Naive thymus-derived CD4-positive, alpha-beta T cell (primary cell): ENCODE measurements around the gene TDRD7. TPM values are rescaled to one million over a fixed set of nuclear protein-coding genes. Genes with fewer than 3 reads are reported as not detected.

ENCODE experiments used
- ATAC-seq: fragments of 150-1000 bp; cut with Tn5 transposase; 2 replicates; pipeline ENCODE4 v1.10.0; 2021; ENCODE audit warnings: mild to moderate bottlenecking, moderate library complexity
- CTCF ChIA-PET: fragments of 350-600 bp; sonication (Branson Sonifier 250); formaldehyde crosslinking; loops from one replicate; lab custom pipeline; 2021; ENCODE audit warnings: antibody characterized with exemption; lab: Charles Lee
- POLR2A ChIA-PET: fragments of 350-600 bp; sonication (Branson Sonifier 250); formaldehyde crosslinking; loops from one replicate; lab custom pipeline; 2021; ENCODE audit warnings: antibody characterized with exemption, inconsistent platforms; lab: Charles Lee
- DNase-seq, 9 donors: peaks; one replicate each; pipeline versions ENCODE4 v3.0.0 to v3.0.0-alpha.2; 2020 to 2022; ENCODE audit warnings: mixed read lengths in 1 of 9
- H3K27ac ChIP-seq: one replicate; pipeline ENCODE4 v1.7.0; 2013; ENCODE audit warnings: mild to moderate bottlenecking, low read depth, low read length, moderate library complexity
- H3K27me3 ChIP-seq, 2 donors: one replicate each; pipeline ENCODE4 v1.7.0; 2013; ENCODE audit warnings: low read length in 2 of 2, mild to moderate bottlenecking in 2 of 2, moderate library complexity in 2 of 2; ENCODE audit not compliant: control insufficient read depth in 2 of 2, insufficient read depth in 2 of 2
- H3K36me3 ChIP-seq, 3 experiments: 1 replicate in 2 of 3; 2 replicates in 1 of 3; pipeline ENCODE4 v1.7.0; 2013; ENCODE audit warnings: low read length in 3 of 3, mild to moderate bottlenecking in 3 of 3, moderate library complexity in 1 of 3; ENCODE audit not compliant: insufficient read depth in 3 of 3, control insufficient read depth in 2 of 3
- H3K4me1 ChIP-seq, 2 donors: one replicate each; pipeline ENCODE4 v1.7.0; 2013; ENCODE audit warnings: low read length in 2 of 2, mild to moderate bottlenecking in 2 of 2, moderate library complexity in 1 of 2; ENCODE audit not compliant: control insufficient read depth in 2 of 2, insufficient read depth in 2 of 2
- H3K4me3 ChIP-seq: 2 replicates; pipeline ENCODE4 v1.7.0; 2013; ENCODE audit warnings: mild to moderate bottlenecking, low read length
- H3K9me3 ChIP-seq, 3 experiments: 1 replicate in 2 of 3; 2 replicates in 1 of 3; pipeline ENCODE4 v1.7.0; 2013; ENCODE audit warnings: low read length in 3 of 3; ENCODE audit not compliant: control insufficient read depth in 2 of 3
- H3K27ac Mint-ChIP-seq, 9 donors: one replicate each; pipeline ENCODE4 v1.8.0; 2020 to 2022; ENCODE audit warnings: mixed read lengths in 9 of 9, mild to moderate bottlenecking in 8 of 9, moderate library complexity in 5 of 9, inconsistent platforms in 2 of 9
- H3K27me3 Mint-ChIP-seq, 5 donors: one replicate each; pipeline ENCODE4 v1.8.0; 2021 to 2022; ENCODE audit warnings: mixed read lengths in 5 of 5, mild to moderate bottlenecking in 1 of 5
- H3K36me3 Mint-ChIP-seq, 5 donors: one replicate each; pipeline ENCODE4 v1.8.0; 2020 to 2022; ENCODE audit warnings: mixed read lengths in 5 of 5, mild to moderate bottlenecking in 3 of 5, inconsistent platforms in 1 of 5
- H3K4me1 Mint-ChIP-seq, 7 donors: one replicate each; pipeline ENCODE4 v1.8.0; 2020 to 2022; ENCODE audit warnings: mixed read lengths in 7 of 7, mild to moderate bottlenecking in 3 of 7, inconsistent platforms in 1 of 7
- H3K4me3 Mint-ChIP-seq, 10 donors: one replicate each; pipeline ENCODE4 v1.8.0; 2020 to 2022; ENCODE audit warnings: mild to moderate bottlenecking in 10 of 10, mixed read lengths in 10 of 10, moderate library complexity in 6 of 10, inconsistent platforms in 2 of 10
- H3K9me3 Mint-ChIP-seq, 11 donors: one replicate each; pipeline ENCODE4 v1.8.0; 2020 to 2022; ENCODE audit warnings: mixed read lengths in 11 of 11, mild to moderate bottlenecking in 4 of 11, inconsistent platforms in 1 of 11, moderate library complexity in 1 of 11
- intact Hi-C, 2 donors: fragments of 100-400 bp; cut with micrococcal nuclease; formaldehyde crosslinking; loops; one replicate each; pipeline ENCODE4 v1.15.1; 2023
- polyA plus RNA-seq, 2 donors: library from polyadenylated mRNA; unstranded; fragments of 300-500 nt; fragmentation: Illumina TruSeq; gene quantifications; one replicate each; pipeline ENCODE4 v1.2.3, GENCODE V29; 2021
- total RNA-seq, 6 experiments: library from RNA in 5 of 6; stranded (reverse) in 5 of 6; gene quantifications; 1 replicate in 5 of 6; 2 replicates in 1 of 6; pipeline ENCODE4 v1.2.3 and lab custom pipeline; 2021 to 2026

Gene TDRD7
- total and polyA plus RNA-seq, 7 experiments from 2014 or later = 2.2 to 15.0 (median 9.0) TPM

GRCh38 chr9:97376902-97377301 lies 35.0 kb upstream of the TDRD7 start:
- Histone ChIP-seq H3K4me1 (no peaks in the 10 kb centered on the region), H3K27me3 (no peaks in the 10 kb centered on the region), H3K9me3 (no peaks in the 10 kb centered on the region), H3K27ac (no peak overlapping the region), H3K36me3 (peaks cover 0 to 9% (median 0%) of the 10 kb centered on the region in 3 experiments), H3K4me3 (no peak overlapping the region)
- intact Hi-C loops = no loop called here
- ChIA-PET CTCF (interaction anchor here (0.6 kb wide), 1 partner anchor 10 kb away, joined by 3 read pairs; no protein-coding TSS in a partner anchor), POLR2A (no interaction called here)
- no peak for ATAC-seq
- no peaks in the 10 kb centered on the region for H3K27me3 Mint-ChIP-seq
- H3K4me3 Mint-ChIP-seq = no peak overlapping the region
- H3K9me3 Mint-ChIP-seq = no peaks in the 10 kb centered on the region
- no peak for DNase-seq
- H3K4me1 Mint-ChIP-seq = peaks cover 0 to 3% (median 0%) of the 10 kb centered on the region in 7 donors
- H3K36me3 Mint-ChIP-seq = peaks cover 0 to 59% (median 24%) of the 10 kb centered on the region in 5 donors
- H3K27ac Mint-ChIP-seq = no peak overlapping the region

- no peaks in the 10 kb centered on the region for H3K9me3 ChIP-seq
- ChIA-PET CTCF (interaction anchor here (0.6 kb wide), 1 partner anchor 128 kb away, joined by 3 read pairs; no protein-coding TSS in a partner anchor), POLR2A (interaction anchor here (0.7 kb wide), 1 partner anchor 9 kb away, joined by 3 read pairs; no protein-coding TSS in a partner anchor)
- H3K27ac ChIP-seq = no peak overlapping the region
- DNase-seq (no peak), ATAC-seq (no peak)
- Mint-ChIP-seq H3K9me3 (peaks cover 0 to 2% (median 0%) of the 10 kb centered on the region in 11 donors), H3K4me3 (no peak overlapping the region), H3K4me1 (peaks cover 0 to 9% (median 5%) of the 10 kb centered on the region in 7 donors), H3K27ac (no peak overlapping the region), H3K27me3 (peaks cover 0 to 16% (median 4%) of the 10 kb centered on the region in 5 donors), H3K36me3 (peaks cover 0 to 22% (median 13%) of the 10 kb centered on the region in 5 donors)
- intact Hi-C loops = no loop called here
- no peaks in the 10 kb centered on the region for H3K4me1 ChIP-seq
- no peaks in the 10 kb centered on the region for H3K27me3 ChIP-seq
- no peaks in the 10 kb centered on the region for H3K36me3 ChIP-seq
- no peak overlapping the region for H3K4me3 ChIP-seq
These were observed 29.7 kb upstream of the TDRD7 start for GRCh38 chr9:97382099-97382718.

GRCh38 chr9:97384406-97385262 lies 27.3 kb upstream of the TDRD7 start:
- H3K36me3 Mint-ChIP-seq = peaks cover 0 to 9% (median 5%) of the 10 kb centered on the region in 5 donors
- intact Hi-C loops = no loop called here
- H3K9me3 Mint-ChIP-seq = peaks cover 0 to 2% (median 0%) of the 10 kb centered on the region in 11 donors
- CTCF ChIA-PET = interaction anchor here (1.1 kb wide), 1 partner anchor 230 kb away, joined by 3 read pairs; no protein-coding TSS in a partner anchor
- H3K4me1 ChIP-seq = no peaks in the 10 kb centered on the region
- peaks cover 0 to 32% (median 5%) of the 10 kb centered on the region in 7 donors for H3K4me1 Mint-ChIP-seq
- H3K4me3 Mint-ChIP-seq = no peak overlapping the region
- DNase-seq (no peak), ATAC-seq (no peak)
- POLR2A ChIA-PET = no interaction called here
- H3K4me3 ChIP-seq = no peak overlapping the region
- H3K27ac ChIP-seq = no peak overlapping the region
- H3K27ac Mint-ChIP-seq = no peak overlapping the region
- H3K27me3 Mint-ChIP-seq = peaks cover 0 to 29% (median 10%) of the 10 kb centered on the region in 5 donors
- no peaks in the 10 kb centered on the region for H3K27me3 ChIP-seq
- H3K9me3 ChIP-seq = no peaks in the 10 kb centered on the region
- H3K36me3 ChIP-seq = no peaks in the 10 kb centered on the region

- CTCF ChIA-PET = interaction anchor here (0.6 to 1.1 kb wide), 4 partner anchors 11 to 984 kb away, joined by 3 read pairs; no protein-coding TSS in a partner anchor
- Mint-ChIP-seq H3K4me3 (no peak overlapping the region), H3K27me3 (peaks cover 0 to 29% (median 12%) of the 10 kb centered on the region in 5 donors), H3K4me1 (peaks cover 0 to 36% (median 5%) of the 10 kb centered on the region in 7 donors), H3K27ac (no peak overlapping the region), H3K36me3 (peaks cover 0 to 4% (median 0%) of the 10 kb centered on the region in 5 donors), H3K9me3 (peaks cover 0 to 2% (median 0%) of the 10 kb centered on the region in 11 donors)
- Histone ChIP-seq H3K27me3 (no peaks in the 10 kb centered on the region), H3K4me3 (no peak overlapping the region), H3K9me3 (no peaks in the 10 kb centered on the region), H3K36me3 (no peaks in the 10 kb centered on the region), H3K27ac (no peak overlapping the region), H3K4me1 (no peaks in the 10 kb centered on the region)
- intact Hi-C loops = no loop called here
- POLR2A ChIA-PET = no interaction called here
- no peak for ATAC-seq
- no peak for DNase-seq
These were observed 26.2 kb upstream of the TDRD7 start for GRCh38 chr9:97385626-97386264.

GRCh38 chr9:97386265-97386633 lies 25.6 kb upstream of the TDRD7 start:
- intact Hi-C loops = no loop called here
- H3K9me3 ChIP-seq = no peaks in the 10 kb centered on the region
- no peak for ATAC-seq
- H3K4me1 ChIP-seq = no peaks in the 10 kb centered on the region
- no peaks in the 10 kb centered on the region for H3K27me3 ChIP-seq
- no peak overlapping the region for H3K4me3 ChIP-seq
- POLR2A ChIA-PET = no interaction called here
- no peaks in the 10 kb centered on the region for H3K36me3 Mint-ChIP-seq
- H3K4me1 Mint-ChIP-seq = peaks cover 0 to 36% (median 5%) of the 10 kb centered on the region in 7 donors
- peaks cover 0 to 2% (median 0%) of the 10 kb centered on the region in 11 donors for H3K9me3 Mint-ChIP-seq
- H3K27ac Mint-ChIP-seq = no peak overlapping the region
- no peak for DNase-seq
- peaks cover 2 to 29% (median 12%) of the 10 kb centered on the region in 5 donors for H3K27me3 Mint-ChIP-seq
- no peak overlapping the region for H3K27ac ChIP-seq
- CTCF ChIA-PET = interaction anchor here (0.6 to 1.3 kb wide), 5 partner anchors 11 to 984 kb away, joined by 3 read pairs; no protein-coding TSS in a partner anchor
- no peaks in the 10 kb centered on the region for H3K36me3 ChIP-seq
- no peak overlapping the region for H3K4me3 Mint-ChIP-seq
